Anterior cingulate cortex (tissue), 58 donors: Measurements from ENCODE around the gene CYP4V2.
"Not testable (repeated sequence)": the region's sequence is repeated elsewhere in the genome, so short reads cannot be mapped to it uniquely, and the experiment has no call there.

Experiments
- DNase-seq, 58 donors: peaks; one replicate each; lab custom pipeline; 2025; lab: John Stamatoyannopoulos, UW

Gene CYP4V2

GRCh38 chr4:186227221-186227620, 35.9 kb downstream of the CYP4V2 start, which contains the start of gene KLKB1:
TSS of gene KLKB1 (plus strand) at chr4:186227507. CDS start at chr4:186228196, 689 bp downstream.
- DNase-seq, result no peak

- DNase-seq, result no peak
Measured at GRCh38 chr4:186227744-186228513, 36.6 kb downstream of the CYP4V2 start.

GRCh38 chr4:186228514-186228894, 37.1 kb downstream of the CYP4V2 start:
- no peak for DNase-seq

GRCh38 chr4:186234367-186234766, 43.0 kb downstream of the CYP4V2 start:
- no peak for DNase-seq

GRCh38 chr4:186236126-186236525, 44.8 kb downstream of the CYP4V2 start:
- no peak for DNase-seq

GRCh38 chr4:186240452-186240847, 49.1 kb downstream of the CYP4V2 start:
- no peak for DNase-seq

GRCh38 chr4:186240848-186241491, 49.6 kb downstream of the CYP4V2 start:
- no peak for DNase-seq

- no peak for DNase-seq
Measured at GRCh38 chr4:186241616-186242015, 50.2 kb downstream of the CYP4V2 start.

- DNase-seq, result not testable (repeated sequence)
Measured at GRCh38 chr4:186242031-186242430, 50.7 kb downstream of the CYP4V2 start.

- DNase-seq, result no peak
Measured at GRCh38 chr4:186243331-186243730, 52.0 kb downstream of the CYP4V2 start.

GRCh38 chr4:186244835-186245234, 53.5 kb downstream of the CYP4V2 start:
- DNase-seq, result no peak

- not testable (repeated sequence) for DNase-seq
Measured at GRCh38 chr4:186247062-186247752, 55.8 kb downstream of the CYP4V2 start.

GRCh38 chr4:186248643-186249042, 57.3 kb downstream of the CYP4V2 start:
- DNase-seq, result peak in 1 of 58 donors; percentile 17

GRCh38 chr4:186249785-186250754, 58.7 kb downstream of the CYP4V2 start:
- DNase-seq, result no peak

GRCh38 chr4:186250760-186251159, 59.4 kb downstream of the CYP4V2 start:
- no peak for DNase-seq

GRCh38 chr4:186255122-186255521, 63.8 kb downstream of the CYP4V2 start:
- DNase-seq, result no peak

- no peak for DNase-seq
Measured at GRCh38 chr4:186258216-186258811, 66.9 kb downstream of the CYP4V2 start.

- no peak for DNase-seq
Measured at GRCh38 chr4:186260117-186260503, 68.7 kb downstream of the CYP4V2 start.
